Suprapubic skin (tissue), 4 donors: ENCODE measurements around the gene DISC1. TPM values are rescaled to one million over a fixed set of nuclear protein-coding genes. Genes with fewer than 3 reads are reported as not detected.

ENCODE experiments used
- DNase-seq, 2 donors: peaks; one replicate each; pipeline ENCODE4 v3.0.0-alpha.2; 2019; ENCODE audit warnings: low spot score in 2 of 2
- H3K27ac ChIP-seq: fragments of 200-600 bp; sonication (generic); one replicate; pipeline ENCODE4 v1.5.1; 2019
- H3K27me3 ChIP-seq: fragments of 200-600 bp; sonication (generic); one replicate; pipeline ENCODE4 v1.5.1; 2019
- H3K36me3 ChIP-seq: fragments of 200-600 bp; sonication (generic); one replicate; pipeline ENCODE4 v1.5.1; 2019
- H3K4me1 ChIP-seq: fragments of 200-600 bp; sonication (generic); one replicate; pipeline ENCODE4 v1.5.1; 2019
- H3K4me3 ChIP-seq: fragments of 200-600 bp; sonication (generic); one replicate; pipeline ENCODE4 v1.5.1; 2019; ENCODE audit warnings: mild to moderate bottlenecking
- H3K9me3 ChIP-seq: fragments of 200-600 bp; sonication (generic); one replicate; pipeline ENCODE4 v1.5.1; 2019
- EP300 ChIP-seq: sonication (generic); formaldehyde crosslinking; IDR thresholded peaks from one replicate; pipeline ENCODE4 v1.6.1; 2017; ENCODE audit warnings: antibody characterized with exemption
- POLR2A ChIP-seq, 2 donors: fragments of 450-650 bp; IDR thresholded peaks; one replicate each; pipeline ENCODE4 v1.6.1; 2017; ENCODE audit warnings: antibody characterized with exemption in 2 of 2, mild to moderate bottlenecking in 2 of 2, moderate library complexity in 2 of 2
- POLR2AphosphoS5 ChIP-seq, 3 donors: sonication (generic); formaldehyde crosslinking; IDR thresholded peaks; one replicate each; pipeline ENCODE4 v1.6.1; 2017; ENCODE audit warnings: antibody characterized with exemption in 3 of 3
- WGBS: methylation state at CpG from one replicate; pipeline ENCODE4 v1.1.5; 2018; 5-methylcytosine and 5-hydroxymethylcytosine counted together
- total RNA-seq, 4 donors: library from RNA; depleted of rRNA; stranded (reverse); fragments of >200 nt; gene quantifications; one replicate each; pipeline ENCODE4 v1.1.0, GENCODE V29; 2016
- TF ChIP-seq, protein P1 (sequence below), 2 donors: fragments of 200-600 bp in 1 of 2; fragments of 450-650 bp in 1 of 2; sonication (generic) in 1 of 2; IDR thresholded peaks; one replicate each; pipeline ENCODE4 v1.5.1; 2016 to 2019; ENCODE audit warnings: antibody characterized with exemption in 2 of 2, mild to moderate bottlenecking in 1 of 2, moderate library complexity in 1 of 2

DISC1 gene
- total RNA-seq, 4 donors from 2014 or later, result 3.0 to 8.4 (median 5.2) TPM

DNA sequence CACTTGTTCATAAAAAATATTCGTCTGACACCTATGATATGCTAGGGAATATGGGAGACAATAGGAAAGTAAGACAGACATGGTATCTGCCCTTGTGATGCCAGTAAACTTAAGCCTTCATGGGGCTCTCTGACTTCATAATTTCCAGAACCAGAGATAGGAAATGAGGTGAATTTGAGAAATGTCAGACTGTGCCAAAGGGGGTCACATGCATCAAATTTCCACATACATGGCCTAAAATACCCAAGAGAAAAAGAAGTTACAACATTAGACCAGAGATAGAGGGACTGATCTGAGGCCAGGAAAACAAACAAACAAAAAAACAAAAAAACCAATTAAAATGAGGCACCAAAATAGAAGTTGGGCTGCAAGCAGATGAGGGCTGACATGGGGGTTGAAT lies 75.7 kb downstream of the DISC1 start:
- Histone ChIP-seq H3K4me1 (no peaks in the 10 kb centered on the region), H3K36me3 (peaks cover 3% of the 10 kb centered on the region), H3K27ac (no peak overlapping the region), H3K27me3 (no peaks in the 10 kb centered on the region), H3K9me3 (no peaks in the 10 kb centered on the region), H3K4me3 (no peak overlapping the region)
- no peak for DNase-seq
- TF ChIP-seq EP300 (no peak), POLR2AphosphoS5 (IDR thresholded peaks at IDR 0.05) (no peak), POLR2A (IDR thresholded peaks at IDR 0.05) (no peak)
- TF ChIP-seq, protein P1, sequence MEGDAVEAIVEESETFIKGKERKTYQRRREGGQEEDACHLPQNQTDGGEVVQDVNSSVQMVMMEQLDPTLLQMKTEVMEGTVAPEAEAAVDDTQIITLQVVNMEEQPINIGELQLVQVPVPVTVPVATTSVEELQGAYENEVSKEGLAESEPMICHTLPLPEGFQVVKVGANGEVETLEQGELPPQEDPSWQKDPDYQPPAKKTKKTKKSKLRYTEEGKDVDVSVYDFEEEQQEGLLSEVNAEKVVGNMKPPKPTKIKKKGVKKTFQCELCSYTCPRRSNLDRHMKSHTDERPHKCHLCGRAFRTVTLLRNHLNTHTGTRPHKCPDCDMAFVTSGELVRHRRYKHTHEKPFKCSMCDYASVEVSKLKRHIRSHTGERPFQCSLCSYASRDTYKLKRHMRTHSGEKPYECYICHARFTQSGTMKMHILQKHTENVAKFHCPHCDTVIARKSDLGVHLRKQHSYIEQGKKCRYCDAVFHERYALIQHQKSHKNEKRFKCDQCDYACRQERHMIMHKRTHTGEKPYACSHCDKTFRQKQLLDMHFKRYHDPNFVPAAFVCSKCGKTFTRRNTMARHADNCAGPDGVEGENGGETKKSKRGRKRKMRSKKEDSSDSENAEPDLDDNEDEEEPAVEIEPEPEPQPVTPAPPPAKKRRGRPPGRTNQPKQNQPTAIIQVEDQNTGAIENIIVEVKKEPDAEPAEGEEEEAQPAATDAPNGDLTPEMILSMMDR (IDR thresholded peaks at IDR 0.05), result no peak
- WGBS, result 90% methylated on average over 1 of the region's 1 CpG

DNA sequence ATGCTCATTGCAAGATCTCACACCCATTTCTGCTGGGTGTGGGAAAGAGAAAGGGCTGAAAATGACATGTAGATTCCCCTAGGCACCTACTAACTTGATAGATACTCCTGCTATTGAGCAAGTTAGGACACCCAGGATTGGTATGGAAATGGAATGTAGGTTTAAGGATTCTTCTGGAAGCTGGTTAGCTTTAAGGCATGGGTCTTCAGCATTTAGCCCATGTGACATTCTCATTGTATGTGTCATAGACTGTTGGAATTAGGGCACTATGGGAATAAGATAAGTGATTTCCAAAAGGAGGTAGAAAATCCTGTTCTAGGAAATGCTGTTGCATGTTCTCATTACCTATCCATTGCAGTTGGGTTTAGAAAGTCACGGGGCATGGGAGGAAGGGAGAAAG lies 76.2 kb downstream of the DISC1 start:
- H3K36me3 ChIP-seq, result peaks cover 3% of the 10 kb centered on the region
- H3K4me3 ChIP-seq, result no peak overlapping the region
- TF ChIP-seq POLR2AphosphoS5 (IDR thresholded peaks at IDR 0.05), result no peak
- TF ChIP-seq EP300, result no peak
- TF ChIP-seq, protein P1 (IDR thresholded peaks at IDR 0.05), result no peak
- no peak for TF ChIP-seq POLR2A (IDR thresholded peaks at IDR 0.05)
- no peaks in the 10 kb centered on the region for H3K4me1 ChIP-seq
- H3K27ac ChIP-seq, result no peak overlapping the region
- no peak for DNase-seq
- H3K27me3 ChIP-seq, result no peaks in the 10 kb centered on the region
- WGBS, result 75% methylated on average over 1 of the region's 1 CpG
- no peaks in the 10 kb centered on the region for H3K9me3 ChIP-seq

DNA sequence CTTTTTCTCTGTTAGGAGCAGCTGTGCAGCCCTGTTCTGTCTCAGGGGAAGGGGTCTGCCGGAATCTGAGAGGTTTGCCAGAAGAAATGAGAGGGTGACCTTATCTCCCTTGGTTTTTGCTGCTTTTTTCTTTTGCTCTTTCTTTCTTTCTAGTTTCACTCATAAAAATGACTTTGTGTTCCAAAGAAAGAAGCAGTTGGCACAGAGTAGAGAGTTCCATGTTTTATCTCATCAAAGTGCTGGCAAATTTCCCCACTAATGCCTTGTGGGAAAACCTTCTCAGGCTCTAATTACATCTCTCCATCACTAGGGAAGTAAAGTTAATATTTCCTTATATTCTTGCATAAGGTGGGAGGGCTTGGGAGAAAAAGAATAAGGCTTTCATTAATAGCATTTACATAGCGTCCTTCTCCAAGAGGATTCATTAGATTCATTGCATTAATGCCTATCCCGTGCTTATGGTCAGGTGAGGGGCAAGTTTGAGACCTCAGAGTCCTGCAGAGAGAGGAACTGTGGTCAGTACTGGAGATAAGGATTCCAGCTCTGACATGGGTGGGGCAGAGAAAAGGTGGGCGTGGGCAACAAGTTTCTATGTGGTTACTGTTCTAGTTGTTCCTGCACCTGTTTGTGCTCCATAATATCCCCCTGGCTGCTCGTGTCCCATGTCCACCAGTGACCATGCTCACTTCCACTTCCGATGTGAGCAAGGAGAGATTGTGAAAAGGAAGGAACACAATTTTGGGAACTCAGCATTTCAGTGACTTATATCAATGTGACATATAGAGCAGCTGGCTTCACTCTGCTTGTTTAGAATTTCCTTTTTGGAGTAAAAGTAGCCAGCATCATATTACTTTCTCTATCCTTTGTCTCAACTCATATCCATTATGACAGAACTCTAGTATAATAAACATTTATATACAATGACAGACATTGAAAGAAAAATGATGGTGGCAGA lies 79.5 kb downstream of the DISC1 start:
- DNase-seq, result no peak
- Histone ChIP-seq H3K27ac (no peak overlapping the region), H3K27me3 (no peaks in the 10 kb centered on the region), H3K9me3 (no peaks in the 10 kb centered on the region), H3K4me1 (no peaks in the 10 kb centered on the region), H3K36me3 (no peaks in the 10 kb centered on the region), H3K4me3 (no peak overlapping the region)
- WGBS, result 73% methylated on average over 6 of the region's 6 CpGs
- no peak for TF ChIP-seq EP300
- TF ChIP-seq, protein P1 (IDR thresholded peaks at IDR 0.05), result no peak
- no peak for TF ChIP-seq POLR2A (IDR thresholded peaks at IDR 0.05)
- TF ChIP-seq POLR2AphosphoS5 (IDR thresholded peaks at IDR 0.05), result no peak

DNA sequence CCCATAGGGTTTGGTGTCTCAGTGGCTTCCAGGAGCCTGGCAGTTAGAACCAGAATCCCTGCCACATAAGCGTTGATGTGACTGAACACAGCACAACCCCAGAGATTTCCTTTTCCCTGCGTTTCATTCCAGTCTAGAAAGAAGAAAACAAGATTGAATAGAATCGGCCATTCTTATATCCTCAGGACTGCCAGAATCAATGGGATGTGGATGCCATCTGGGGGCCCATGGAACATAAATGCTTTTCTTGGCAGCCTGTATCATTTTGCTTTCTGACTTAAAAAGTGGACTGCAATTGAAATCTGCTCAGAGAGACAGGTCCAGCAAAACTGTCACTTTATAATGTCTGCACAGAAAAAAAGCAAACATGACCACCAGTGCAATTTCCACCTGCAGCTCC lies 80.3 kb downstream of the DISC1 start:
- H3K36me3 ChIP-seq, result no peaks in the 10 kb centered on the region
- 78% methylated on average over 3 of the region's 3 CpGs for WGBS
- DNase-seq, result no peak
- H3K27me3 ChIP-seq, result no peaks in the 10 kb centered on the region
- no peaks in the 10 kb centered on the region for H3K4me1 ChIP-seq
- no peak overlapping the region for H3K27ac ChIP-seq
- TF ChIP-seq, protein P1 (IDR thresholded peaks at IDR 0.05), result no peak
- no peak for TF ChIP-seq POLR2A (IDR thresholded peaks at IDR 0.05)
- H3K4me3 ChIP-seq, result no peak overlapping the region
- H3K9me3 ChIP-seq, result no peaks in the 10 kb centered on the region

DNA sequence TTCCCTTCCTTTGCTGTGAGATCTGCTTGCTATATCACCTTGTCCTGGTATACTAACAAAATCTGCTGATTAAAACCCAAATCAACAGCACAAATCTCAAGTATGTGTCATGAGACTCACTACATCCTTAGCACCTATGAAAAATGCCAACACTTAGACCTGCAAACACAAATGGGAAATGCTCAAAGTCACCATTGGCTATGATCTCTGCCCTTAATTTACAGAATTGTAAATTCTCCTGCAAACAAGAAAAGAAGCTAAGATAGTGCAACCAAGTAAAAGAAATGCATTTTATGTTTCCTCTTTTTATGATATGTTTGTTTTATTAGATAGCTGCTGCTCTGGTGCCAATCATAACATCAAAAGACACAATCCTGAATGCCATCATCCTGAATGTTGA lies 80.8 kb downstream of the DISC1 start:
- DNase-seq, result no peak
- Histone ChIP-seq H3K27ac (no peak overlapping the region), H3K27me3 (no peaks in the 10 kb centered on the region), H3K4me1 (no peaks in the 10 kb centered on the region), H3K9me3 (no peaks in the 10 kb centered on the region), H3K4me3 (no peak overlapping the region), H3K36me3 (no peaks in the 10 kb centered on the region)
- TF ChIP-seq POLR2A (IDR thresholded peaks at IDR 0.05) (no peak), EP300 (no peak), POLR2AphosphoS5 (IDR thresholded peaks at IDR 0.05) (no peak)
- TF ChIP-seq, protein P1 (IDR thresholded peaks at IDR 0.05), result no peak
